Duodenal mucosa (tissue), 2 donors: ENCODE results near the gene EML6.
A peak's percentile ranks its signal among the peaks of the same experiment; 100 is the strongest.

Experiments used
- H3K27ac ChIP-seq: one replicate; pipeline ENCODE4 v1.7.0; 2013; ENCODE audit warnings: low read depth, low read length
- H3K27me3 ChIP-seq, 2 donors: one replicate each; pipeline ENCODE4 v1.7.0; 2013; ENCODE audit warnings: low read length in 2 of 2, control low read depth in 1 of 2; ENCODE audit not compliant: insufficient read depth in 2 of 2, control insufficient read depth in 1 of 2
- H3K36me3 ChIP-seq, 2 donors: one replicate each; pipeline ENCODE4 v1.7.0; 2013; ENCODE audit warnings: low read length in 2 of 2, control low read depth in 1 of 2; ENCODE audit not compliant: insufficient read depth in 2 of 2, control insufficient read depth in 1 of 2
- H3K4me1 ChIP-seq, 2 donors: one replicate each; pipeline ENCODE4 v1.7.0; 2013; ENCODE audit warnings: low read length in 2 of 2, control low read depth in 1 of 2; ENCODE audit not compliant: insufficient read depth in 2 of 2, control insufficient read depth in 1 of 2
- H3K4me3 ChIP-seq, 2 donors: one replicate each; pipeline ENCODE4 v1.7.0; 2013; ENCODE audit warnings: low read length in 2 of 2, low read depth in 1 of 2
- H3K9ac ChIP-seq, 2 donors: one replicate each; pipeline ENCODE4 v1.7.0; 2013; ENCODE audit warnings: low read length in 2 of 2, low read depth in 1 of 2
- H3K9me3 ChIP-seq, 2 donors: one replicate each; pipeline ENCODE4 v1.7.0; 2013; ENCODE audit warnings: low read length in 2 of 2, control low read depth in 1 of 2; ENCODE audit not compliant: control insufficient read depth in 1 of 2

Gene EML6

DNA sequence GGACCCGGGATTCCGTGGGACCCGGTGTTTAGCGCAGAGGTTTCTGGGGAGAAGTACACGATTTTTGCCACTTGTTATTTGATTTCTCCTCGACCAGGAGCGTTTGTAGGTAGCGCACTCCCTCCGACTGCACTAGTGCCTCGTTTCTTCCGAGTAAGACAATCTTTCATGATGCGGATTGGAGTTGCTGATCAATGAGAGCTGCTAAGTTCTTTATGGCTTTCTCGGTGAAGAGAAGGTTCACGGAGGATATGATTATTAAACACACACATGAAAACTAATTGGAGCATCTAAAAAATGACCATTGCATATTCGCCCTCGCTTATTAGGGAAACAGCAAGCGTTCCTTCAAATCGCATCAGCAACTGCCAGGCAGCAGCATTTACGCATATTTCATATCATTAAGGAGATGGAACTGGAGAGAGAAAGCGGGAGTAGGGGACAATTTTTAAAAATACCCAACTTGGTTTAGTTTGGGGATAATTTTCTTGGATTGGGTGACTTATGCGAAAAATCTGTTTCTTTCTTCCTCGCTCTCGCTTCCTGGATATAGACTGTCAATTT, 616 bp downstream of the EML6 start:
- no peak overlapping the region for H3K27ac ChIP-seq
- H3K4me3 ChIP-seq = peak overlapping the region; percentile 88 to 91
- no peaks in the 10 kb centered on the region for H3K9me3 ChIP-seq
- H3K36me3 ChIP-seq = no peaks in the 10 kb centered on the region
- peaks cover 6 to 19% of the 10 kb centered on the region in 2 donors for H3K4me1 ChIP-seq
- peaks cover 25 to 29% of the 10 kb centered on the region in 2 donors for H3K27me3 ChIP-seq
- peak overlapping the region; percentile 67 to 80 for H3K9ac ChIP-seq

DNA sequence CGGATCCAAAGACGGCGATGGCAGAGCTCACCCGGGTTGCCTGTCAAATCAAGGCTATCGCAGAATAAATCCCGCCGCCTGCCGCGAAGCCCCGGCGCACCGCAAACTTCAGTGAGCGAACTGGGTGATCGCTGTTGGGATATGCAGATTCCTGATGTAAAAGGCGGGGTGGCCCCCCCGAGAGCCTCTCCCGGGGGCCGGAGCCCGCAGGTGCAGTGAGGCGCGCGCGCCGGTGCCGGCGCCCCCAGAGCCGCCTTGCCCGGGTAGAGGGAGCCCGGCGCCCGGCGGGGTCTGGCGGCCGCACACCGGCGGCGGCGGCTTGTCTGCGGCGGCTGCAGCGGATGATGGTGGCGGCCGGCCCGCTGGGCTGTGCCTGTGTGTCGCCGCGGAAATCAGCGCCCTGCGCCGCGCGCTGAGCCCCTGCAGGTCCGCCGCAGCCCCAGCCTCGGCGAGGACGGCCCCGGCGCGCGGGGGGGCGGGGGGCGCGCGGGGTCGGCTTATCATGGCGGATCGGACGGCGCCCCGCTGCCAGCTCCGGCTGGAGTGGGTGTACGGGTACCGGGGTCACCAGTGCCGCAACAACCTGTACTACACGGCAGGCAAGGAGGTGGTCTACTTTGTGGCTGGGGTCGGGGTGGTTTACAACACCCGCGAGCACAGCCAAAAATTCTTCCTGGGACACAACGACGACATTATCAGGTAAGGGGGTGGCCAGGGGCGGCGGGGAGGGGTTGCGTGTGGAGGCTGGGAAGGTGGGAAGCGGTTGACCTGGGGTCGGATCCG, 1.3 kb downstream of the EML6 start:
- H3K4me1 ChIP-seq = peaks cover 6 to 19% of the 10 kb centered on the region in 2 donors
- no peaks in the 10 kb centered on the region for H3K9me3 ChIP-seq
- H3K9ac ChIP-seq = peak overlapping the region; percentile 67 to 80
- H3K4me3 ChIP-seq = peak overlapping the region; percentile 88 to 91
- H3K36me3 ChIP-seq = no peaks in the 10 kb centered on the region
- H3K27me3 ChIP-seq = peaks cover 25 to 29% of the 10 kb centered on the region in 2 donors
- H3K27ac ChIP-seq = no peak overlapping the region

GRCh38 chr2:54725343-54726099, 2.1 kb downstream of the EML6 start:
- H3K9me3 ChIP-seq = no peaks in the 10 kb centered on the region
- no peaks in the 10 kb centered on the region for H3K36me3 ChIP-seq
- H3K27me3 ChIP-seq = peaks cover 25 to 29% of the 10 kb centered on the region in 2 donors
- H3K4me1 ChIP-seq = peaks cover 6 to 19% of the 10 kb centered on the region in 2 donors
- no peak overlapping the region for H3K9ac ChIP-seq
- H3K4me3 ChIP-seq = peak overlapping the region in 1 of 2 donors; percentile 91
- H3K27ac ChIP-seq = no peak overlapping the region

- H3K9ac ChIP-seq = no peak overlapping the region
- peaks cover 25 to 29% of the 10 kb centered on the region in 2 donors for H3K27me3 ChIP-seq
- H3K9me3 ChIP-seq = no peaks in the 10 kb centered on the region
- no peak overlapping the region for H3K27ac ChIP-seq
- peaks cover 6 to 19% of the 10 kb centered on the region in 2 donors for H3K4me1 ChIP-seq
- H3K36me3 ChIP-seq = no peaks in the 10 kb centered on the region
- H3K4me3 ChIP-seq = no peak overlapping the region
These were observed 3.0 kb downstream of the EML6 start for GRCh38 chr2:54726431-54726830.

DNA sequence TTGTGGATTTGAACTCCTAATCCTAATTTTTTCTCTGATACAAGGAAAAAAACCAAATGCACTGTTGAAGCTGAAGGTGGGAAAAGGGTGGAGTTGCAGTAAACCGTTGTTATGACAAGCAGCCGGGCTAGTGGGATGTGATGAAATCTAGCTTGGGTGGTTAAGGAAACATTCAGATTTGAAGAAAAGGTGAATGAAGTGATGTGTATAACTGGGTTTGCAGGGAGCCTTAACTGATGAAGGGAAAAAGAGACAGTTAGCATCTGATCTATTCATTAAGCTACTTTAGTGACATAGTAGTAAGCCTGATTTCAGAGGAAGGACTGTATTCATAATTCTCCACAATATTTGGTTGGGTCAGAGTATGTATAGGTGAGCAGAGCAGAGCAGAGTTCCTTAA, 3.5 kb downstream of the EML6 start:
- Histone ChIP-seq H3K4me3 (no peak overlapping the region), H3K9me3 (no peaks in the 10 kb centered on the region), H3K27me3 (peaks cover 25 to 29% of the 10 kb centered on the region in 2 donors), H3K36me3 (no peaks in the 10 kb centered on the region), H3K4me1 (peaks cover 6 to 19% of the 10 kb centered on the region in 2 donors), H3K27ac (no peak overlapping the region), H3K9ac (no peak overlapping the region)

DNA sequence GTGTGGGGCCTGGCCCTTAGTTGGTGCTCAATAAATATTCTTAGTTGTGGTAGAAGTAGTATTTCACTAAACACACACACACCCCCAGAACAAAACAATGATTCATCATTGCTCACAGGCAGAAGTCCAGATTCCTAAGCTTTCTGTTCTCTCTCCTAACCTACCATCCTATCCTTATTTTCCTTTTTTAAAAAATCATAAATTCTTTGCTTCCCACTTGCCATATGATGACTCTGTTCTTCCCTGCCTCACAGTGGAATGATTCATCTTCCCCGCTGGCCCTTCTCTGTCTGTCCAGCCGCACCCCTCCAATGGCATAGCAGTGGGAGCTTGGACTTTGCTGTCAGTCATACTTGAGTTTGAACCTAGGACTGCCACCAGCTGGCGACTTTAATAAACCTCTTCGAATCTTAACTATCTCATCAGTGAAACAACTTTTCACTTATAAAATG, 5.2 kb downstream of the EML6 start:
- H3K27me3 ChIP-seq = peaks cover 25 to 29% of the 10 kb centered on the region in 2 donors
- no peaks in the 10 kb centered on the region for H3K36me3 ChIP-seq
- no peaks in the 10 kb centered on the region for H3K9me3 ChIP-seq
- no peak overlapping the region for H3K9ac ChIP-seq
- H3K4me3 ChIP-seq = no peak overlapping the region
- peaks cover 0 to 11% of the 10 kb centered on the region in 2 donors for H3K4me1 ChIP-seq
- H3K27ac ChIP-seq = no peak overlapping the region

DNA sequence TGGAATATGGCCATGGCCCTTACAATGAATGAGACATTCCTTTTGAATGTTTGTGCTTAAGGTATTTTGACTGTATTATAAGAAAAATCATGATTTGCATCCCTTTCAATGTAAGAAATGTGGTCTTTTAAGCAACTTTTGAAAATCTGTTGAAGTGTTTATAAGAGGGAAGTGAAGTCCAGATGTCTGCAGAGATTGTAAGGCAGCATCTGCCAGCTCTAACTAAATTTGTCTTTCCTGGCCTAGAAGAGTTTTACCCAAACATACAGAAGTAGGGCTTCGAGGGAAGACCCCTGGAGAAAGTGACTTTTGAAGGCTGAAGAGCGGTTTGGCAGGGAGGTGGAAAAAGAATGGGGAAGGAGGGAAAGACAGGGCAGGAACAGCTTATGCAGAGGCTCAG, 12.2 kb downstream of the EML6 start:
- no peak overlapping the region for H3K4me3 ChIP-seq
- no peaks in the 10 kb centered on the region for H3K36me3 ChIP-seq
- H3K27ac ChIP-seq = no peak overlapping the region
- H3K9ac ChIP-seq = no peak overlapping the region
- no peaks in the 10 kb centered on the region for H3K9me3 ChIP-seq
- no peaks in the 10 kb centered on the region for H3K4me1 ChIP-seq
- H3K27me3 ChIP-seq = no peaks in the 10 kb centered on the region

GRCh38 chr2:54738281-54738680, 14.8 kb downstream of the EML6 start:
- H3K4me1 ChIP-seq = no peaks in the 10 kb centered on the region
- H3K9me3 ChIP-seq = no peaks in the 10 kb centered on the region
- no peak overlapping the region for H3K9ac ChIP-seq
- H3K36me3 ChIP-seq = no peaks in the 10 kb centered on the region
- no peak overlapping the region for H3K4me3 ChIP-seq
- H3K27ac ChIP-seq = no peak overlapping the region
- H3K27me3 ChIP-seq = no peaks in the 10 kb centered on the region

DNA sequence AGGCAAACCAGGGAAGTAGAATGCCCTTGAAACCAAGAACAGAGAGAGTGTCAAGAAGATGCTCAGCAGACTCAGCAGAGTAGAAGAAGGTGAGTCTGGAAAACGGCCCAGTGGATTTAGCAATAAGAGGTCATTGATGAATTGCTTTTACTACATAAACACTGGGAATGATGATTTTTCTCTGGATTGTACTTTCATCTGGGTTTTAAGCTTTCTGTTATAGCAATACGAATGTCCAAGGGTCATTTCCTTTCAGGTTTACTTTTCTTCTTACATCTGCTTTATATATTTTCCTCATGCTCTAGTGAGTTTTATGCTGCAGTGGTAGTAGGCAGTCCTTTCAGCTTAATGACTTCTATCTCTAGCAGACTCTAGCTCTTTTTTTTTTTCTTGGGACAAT, 16.9 kb downstream of the EML6 start:
- Histone ChIP-seq H3K4me3 (no peak overlapping the region), H3K4me1 (no peaks in the 10 kb centered on the region), H3K27ac (no peak overlapping the region), H3K9ac (no peak overlapping the region), H3K27me3 (no peaks in the 10 kb centered on the region), H3K9me3 (no peaks in the 10 kb centered on the region), H3K36me3 (no peaks in the 10 kb centered on the region)

- Histone ChIP-seq H3K4me1 (no peaks in the 10 kb centered on the region), H3K27ac (no peak overlapping the region), H3K9me3 (no peaks in the 10 kb centered on the region), H3K9ac (no peak overlapping the region), H3K4me3 (no peak overlapping the region), H3K27me3 (no peaks in the 10 kb centered on the region), H3K36me3 (no peaks in the 10 kb centered on the region)
These were observed 17.8 kb downstream of the EML6 start for GRCh38 chr2:54741250-54741649.
